Mesothelial cell of epicardium (in vitro differentiated cells): ENCODE measurements around the gene CHTF18. TPM values are rescaled to one million over a fixed set of nuclear protein-coding genes. Genes with fewer than 3 reads are reported as not detected.

Experiments
- DNase-seq, 2 experiments: peaks; one replicate each; pipeline ENCODE4 v3.0.0; 2021; ENCODE audit warnings: low spot score in 2 of 2; ENCODE audit not compliant: unreplicated experiment in 2 of 2
- H3K27ac Mint-ChIP-seq: 2 replicates; pipeline ENCODE4 v1.8.0; 2021; ENCODE audit warnings: mixed read lengths
- H3K27me3 Mint-ChIP-seq: 2 replicates; pipeline ENCODE4 v1.8.0; 2021; ENCODE audit warnings: low read depth, mixed read lengths
- H3K36me3 Mint-ChIP-seq: 2 replicates; pipeline ENCODE4 v1.8.0; 2021; ENCODE audit warnings: mixed read lengths
- H3K4me1 Mint-ChIP-seq: 2 replicates; pipeline ENCODE4 v1.8.0; 2021; ENCODE audit warnings: mixed read lengths
- H3K4me3 Mint-ChIP-seq: 2 replicates; pipeline ENCODE4 v1.8.0; 2021; ENCODE audit warnings: mild to moderate bottlenecking, moderate library complexity, mixed read lengths
- H3K9me3 Mint-ChIP-seq: 2 replicates; pipeline ENCODE4 v1.8.0; 2021; ENCODE audit warnings: mixed read lengths
- CTCF ChIP-seq: fragments of 200-600 bp; sonication (generic); IDR thresholded peaks from one replicate; pipeline ENCODE4 v1.5.0; 2021; ENCODE audit warnings: antibody characterized with exemption; ENCODE audit not compliant: unreplicated experiment
- total RNA-seq: library from RNA; stranded (reverse); gene quantifications from 3 replicates; pipeline ENCODE4 v1.2.1, GENCODE V29; 2021

Gene CHTF18
- total RNA-seq, 1 donor from 2014 or later: 89.2 TPM

GRCh38 chr16:756428-756827, 32.0 kb upstream of the CHTF18 start:
- H3K9me3 Mint-ChIP-seq: peaks cover 5% of the 10 kb centered on the region
- DNase-seq: no peak
- no peaks in the 10 kb centered on the region for H3K36me3 Mint-ChIP-seq
- no peak for TF ChIP-seq CTCF
- H3K4me1 Mint-ChIP-seq: peaks cover 13% of the 10 kb centered on the region
- H3K4me3 Mint-ChIP-seq: no peak overlapping the region
- H3K27me3 Mint-ChIP-seq: peaks cover 17% of the 10 kb centered on the region
- H3K27ac Mint-ChIP-seq: no peak overlapping the region

- Mint-ChIP-seq H3K27ac (peak overlapping the region; percentile 97), H3K27me3 (no peaks in the 10 kb centered on the region), H3K4me1 (peaks cover 20% of the 10 kb centered on the region), H3K36me3 (no peaks in the 10 kb centered on the region), H3K9me3 (peaks cover 5% of the 10 kb centered on the region), H3K4me3 (peak overlapping the region; percentile 20)
- no peak for DNase-seq
- TF ChIP-seq CTCF: no peak
Observed at GRCh38 chr16:759110-759910, 29.1 kb upstream of the CHTF18 start.

GRCh38 chr16:760065-760464, 28.4 kb upstream of the CHTF18 start:
- Mint-ChIP-seq H3K4me1 (peaks cover 20% of the 10 kb centered on the region), H3K9me3 (peaks cover 5% of the 10 kb centered on the region), H3K36me3 (no peaks in the 10 kb centered on the region), H3K27me3 (no peaks in the 10 kb centered on the region), H3K27ac (peak overlapping the region; percentile 97), H3K4me3 (no peak overlapping the region)
- no peak for DNase-seq
- no peak for TF ChIP-seq CTCF

GRCh38 chr16:760545-761343, 27.7 kb upstream of the CHTF18 start, which contains the start of gene MSLN:
Gene MSLN, plus strand, starts transcription at chr16:760734. Its CDS starts 1,947 bp downstream, at chr16:762681.
- Mint-ChIP-seq H3K9me3 (peaks cover 5% of the 10 kb centered on the region), H3K4me3 (peak within 1 kb of the TSS; percentile 20), H3K27ac (peak within 1 kb of the TSS; percentile 97), H3K27me3 (no peaks in the 10 kb centered on the region), H3K4me1 (peaks cover 20% of the 10 kb centered on the region), H3K36me3 (no peaks in the 10 kb centered on the region)
- no peak for TF ChIP-seq CTCF
- DNase-seq: no peak

- no peak overlapping the region for H3K4me3 Mint-ChIP-seq
- H3K27ac Mint-ChIP-seq: peak overlapping the region; percentile 50
- TF ChIP-seq CTCF: no peak
- no peaks in the 10 kb centered on the region for H3K36me3 Mint-ChIP-seq
- H3K4me1 Mint-ChIP-seq: peaks cover 20% of the 10 kb centered on the region
- no peaks in the 10 kb centered on the region for H3K27me3 Mint-ChIP-seq
- H3K9me3 Mint-ChIP-seq: no peaks in the 10 kb centered on the region
- DNase-seq: no peak
Observed at GRCh38 chr16:761625-762513, 26.6 kb upstream of the CHTF18 start.
